ENCODE measurements around the gene SLC1A3.

The SLC1A3 gene

GRCh38 chr5:36623832-36624231 lies 17.4 kb downstream of the SLC1A3 start:
- TF ChIP-seq ZFX (IDR thresholded peaks at IDR 0.05), result no peak
- TF ChIP-seq CTCF (conservative IDR thresholded peaks at IDR 0.05), result no peak
- H3K27ac ChIP-seq, result no peak overlapping the region

- H3K27ac ChIP-seq, result no peak overlapping the region
- TF ChIP-seq ZFX (IDR thresholded peaks at IDR 0.05), result no peak
- TF ChIP-seq CTCF (conservative IDR thresholded peaks at IDR 0.05), result no peak
Observed at GRCh38 chr5:36624277-36624676, 17.9 kb downstream of the SLC1A3 start.

DNA sequence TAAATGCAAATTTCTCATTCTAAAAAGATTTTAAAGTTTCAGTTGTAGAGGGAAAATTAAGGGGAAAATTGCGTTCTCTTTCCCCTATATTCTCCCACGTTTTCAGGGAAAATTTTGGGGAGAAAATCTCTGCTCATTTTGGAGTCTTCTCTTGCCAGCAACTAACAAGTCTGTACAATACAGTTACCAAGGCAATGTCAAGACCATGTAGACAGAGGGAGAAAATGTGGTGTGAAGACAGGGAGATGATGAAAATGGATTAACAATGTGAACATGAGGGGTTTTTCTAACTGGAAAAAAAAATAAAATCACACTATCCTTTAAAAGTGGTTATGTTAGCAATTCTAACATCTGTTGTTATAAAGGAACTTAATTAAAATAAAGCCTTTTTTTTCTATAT lies 22.3 kb downstream of the SLC1A3 start:
- H3K27ac ChIP-seq, result no peak overlapping the region
- no peak for TF ChIP-seq CTCF (conservative IDR thresholded peaks at IDR 0.05)
- TF ChIP-seq ZFX (IDR thresholded peaks at IDR 0.05), result no peak

DNA sequence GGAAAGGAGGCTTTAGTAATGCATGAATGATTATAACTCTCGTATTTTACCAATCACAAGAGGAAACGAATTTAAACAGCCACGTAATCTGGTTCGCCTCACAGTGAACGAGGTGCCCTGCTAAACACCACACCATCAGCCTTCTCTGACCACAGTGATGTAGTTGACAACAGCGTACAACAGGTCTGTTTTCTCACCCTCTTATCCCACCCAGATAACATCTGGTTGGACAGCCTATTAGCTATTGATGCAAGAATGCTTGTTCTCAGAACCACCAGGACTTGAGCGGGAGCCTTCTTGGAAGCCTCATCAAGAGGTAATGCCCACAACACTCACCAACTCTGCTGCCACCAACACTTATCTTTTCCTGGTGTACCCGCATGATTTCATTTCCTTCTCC lies 23.3 kb downstream of the SLC1A3 start:
- TF ChIP-seq CTCF (conservative IDR thresholded peaks at IDR 0.05) (no peak), ZFX (IDR thresholded peaks at IDR 0.05) (no peak)

DNA sequence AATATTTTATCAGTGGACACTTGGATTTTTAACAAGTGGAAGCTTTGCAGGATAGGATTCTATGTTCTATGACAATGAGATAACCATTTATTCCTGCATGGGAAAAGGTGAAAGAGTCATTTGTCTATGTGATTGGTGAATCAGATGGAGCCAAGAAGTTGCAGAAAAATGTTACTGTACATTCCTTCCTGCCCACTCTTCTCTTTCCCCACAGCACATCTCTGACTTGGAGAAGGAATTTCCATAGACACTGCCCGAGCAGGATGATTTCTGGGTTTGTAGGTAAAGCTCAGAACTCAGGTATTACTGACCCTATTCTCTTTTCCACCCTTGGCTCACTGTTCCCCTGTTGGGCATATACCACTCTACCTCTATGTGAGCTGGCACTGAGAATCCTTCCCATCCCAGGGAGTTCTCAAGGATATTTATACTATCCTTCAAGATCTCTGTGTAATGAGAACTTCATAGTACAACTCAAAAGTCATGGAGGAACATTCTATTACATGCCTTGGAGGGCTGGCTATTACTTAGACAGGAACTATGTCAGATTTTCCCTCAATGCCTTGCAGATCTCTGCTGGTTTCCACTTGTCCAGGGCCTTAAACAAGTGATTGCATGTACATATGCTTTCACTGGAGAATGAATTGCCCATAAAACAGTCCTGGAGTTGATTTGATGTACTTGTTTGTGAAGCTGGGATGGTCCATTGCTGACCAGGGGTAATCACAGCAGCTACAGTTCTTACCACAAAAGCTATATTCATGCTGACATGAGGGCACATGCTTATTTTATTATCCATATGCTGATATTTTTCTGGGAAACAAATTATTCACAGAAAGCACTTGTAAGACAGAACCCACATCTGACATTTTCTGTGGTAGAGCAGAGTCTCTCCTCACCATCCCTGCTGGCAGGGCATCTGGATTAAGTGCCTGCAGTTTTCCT lies 24.1 kb downstream of the SLC1A3 start:
- no peak overlapping the region for H3K27ac ChIP-seq
- TF ChIP-seq ZFX (IDR thresholded peaks at IDR 0.05), result no peak
- TF ChIP-seq CTCF (conservative IDR thresholded peaks at IDR 0.05), result no peak

More for the DNA sequence above, 23.3 kb downstream of the SLC1A3 start:
- no peak overlapping the region for H3K27ac ChIP-seq

GRCh38 chr5:36631154-36631553 lies 24.7 kb downstream of the SLC1A3 start:
- H3K27ac ChIP-seq, result no peak overlapping the region
- TF ChIP-seq CTCF (conservative IDR thresholded peaks at IDR 0.05), result no peak

- TF ChIP-seq CTCF (conservative IDR thresholded peaks at IDR 0.05), result no peak
- TF ChIP-seq ZFX (IDR thresholded peaks at IDR 0.05), result no peak
- H3K27ac ChIP-seq, result no peak overlapping the region
Observed at GRCh38 chr5:36631620-36632362, 25.4 kb downstream of the SLC1A3 start.

Measured in C4-2B (cell line).